A549 treated with AZD2906 at 1 μM for 4 hours (cell line): Measurements from ENCODE around the gene ABCC10. TPM values are rescaled to one million over a fixed set of nuclear protein-coding genes. Genes with fewer than 3 reads are reported as not detected.

Experiments used
- total RNA-seq: library from RNA; stranded (reverse); fragments of 200-300 nt; extraction: Qiagen RNA extraction; gene quantifications from 5 replicates; pipeline ENCODE4 v1.2.3, GENCODE V29; 2022

Gene ABCC10, protein sequence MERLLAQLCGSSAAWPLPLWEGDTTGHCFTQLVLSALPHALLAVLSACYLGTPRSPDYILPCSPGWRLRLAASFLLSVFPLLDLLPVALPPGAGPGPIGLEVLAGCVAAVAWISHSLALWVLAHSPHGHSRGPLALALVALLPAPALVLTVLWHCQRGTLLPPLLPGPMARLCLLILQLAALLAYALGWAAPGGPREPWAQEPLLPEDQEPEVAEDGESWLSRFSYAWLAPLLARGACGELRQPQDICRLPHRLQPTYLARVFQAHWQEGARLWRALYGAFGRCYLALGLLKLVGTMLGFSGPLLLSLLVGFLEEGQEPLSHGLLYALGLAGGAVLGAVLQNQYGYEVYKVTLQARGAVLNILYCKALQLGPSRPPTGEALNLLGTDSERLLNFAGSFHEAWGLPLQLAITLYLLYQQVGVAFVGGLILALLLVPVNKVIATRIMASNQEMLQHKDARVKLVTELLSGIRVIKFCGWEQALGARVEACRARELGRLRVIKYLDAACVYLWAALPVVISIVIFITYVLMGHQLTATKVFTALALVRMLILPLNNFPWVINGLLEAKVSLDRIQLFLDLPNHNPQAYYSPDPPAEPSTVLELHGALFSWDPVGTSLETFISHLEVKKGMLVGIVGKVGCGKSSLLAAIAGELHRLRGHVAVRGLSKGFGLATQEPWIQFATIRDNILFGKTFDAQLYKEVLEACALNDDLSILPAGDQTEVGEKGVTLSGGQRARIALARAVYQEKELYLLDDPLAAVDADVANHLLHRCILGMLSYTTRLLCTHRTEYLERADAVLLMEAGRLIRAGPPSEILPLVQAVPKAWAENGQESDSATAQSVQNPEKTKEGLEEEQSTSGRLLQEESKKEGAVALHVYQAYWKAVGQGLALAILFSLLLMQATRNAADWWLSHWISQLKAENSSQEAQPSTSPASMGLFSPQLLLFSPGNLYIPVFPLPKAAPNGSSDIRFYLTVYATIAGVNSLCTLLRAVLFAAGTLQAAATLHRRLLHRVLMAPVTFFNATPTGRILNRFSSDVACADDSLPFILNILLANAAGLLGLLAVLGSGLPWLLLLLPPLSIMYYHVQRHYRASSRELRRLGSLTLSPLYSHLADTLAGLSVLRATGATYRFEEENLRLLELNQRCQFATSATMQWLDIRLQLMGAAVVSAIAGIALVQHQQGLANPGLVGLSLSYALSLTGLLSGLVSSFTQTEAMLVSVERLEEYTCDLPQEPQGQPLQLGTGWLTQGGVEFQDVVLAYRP (N-terminal part only)
- 6.0 to 11.5 TPM (median 9.5 TPM) in 5 replicates for total RNA-seq

DNA sequence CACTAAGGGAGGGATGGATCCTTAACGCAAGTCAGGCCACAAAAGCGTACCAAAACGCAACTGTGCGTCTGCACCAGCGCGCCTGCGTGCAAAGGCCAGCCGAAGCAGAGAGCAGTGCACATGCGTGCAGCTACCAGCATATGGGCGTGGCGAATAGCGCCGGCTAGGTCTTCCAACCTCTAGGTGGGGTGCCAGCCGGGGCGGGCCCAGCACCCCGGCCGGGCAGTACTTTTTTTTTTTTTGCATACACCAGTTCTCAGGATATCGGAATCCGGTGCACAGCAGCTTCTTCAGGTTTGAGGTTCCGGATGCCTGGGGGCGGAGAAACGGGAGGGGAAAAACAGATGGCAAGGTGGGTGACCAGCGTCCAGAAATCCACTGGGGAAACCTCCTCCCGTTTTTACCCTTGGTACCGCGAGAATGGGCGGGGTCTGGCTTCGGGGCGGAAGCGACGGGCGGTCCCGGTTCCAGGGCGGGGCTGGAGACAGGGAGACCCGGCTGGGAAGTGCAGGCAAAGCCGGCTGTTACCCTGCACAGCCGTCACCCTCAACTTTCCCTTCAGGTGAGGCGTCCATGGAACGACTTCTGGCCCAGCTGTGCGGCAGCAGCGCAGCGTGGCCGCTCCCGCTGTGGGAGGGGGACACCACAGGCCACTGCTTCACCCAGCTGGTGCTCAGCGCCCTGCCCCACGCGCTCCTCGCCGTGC lies at the start of gene ABCC10:
Gene ABCC10, plus strand, starts transcription at position 136 of the 706 bp plus-strand sequence. Its CDS starts 438 bp downstream, at position 574.

GRCh38 chr6:43455531-43456428 lies 28.4 kb downstream of the ABCC10 start, which contains the start of gene DLK2:
TSS of gene DLK2 (minus strand) at chr6:43455548. CDS start at chr6:43454825, 723 bp downstream.

DNA sequence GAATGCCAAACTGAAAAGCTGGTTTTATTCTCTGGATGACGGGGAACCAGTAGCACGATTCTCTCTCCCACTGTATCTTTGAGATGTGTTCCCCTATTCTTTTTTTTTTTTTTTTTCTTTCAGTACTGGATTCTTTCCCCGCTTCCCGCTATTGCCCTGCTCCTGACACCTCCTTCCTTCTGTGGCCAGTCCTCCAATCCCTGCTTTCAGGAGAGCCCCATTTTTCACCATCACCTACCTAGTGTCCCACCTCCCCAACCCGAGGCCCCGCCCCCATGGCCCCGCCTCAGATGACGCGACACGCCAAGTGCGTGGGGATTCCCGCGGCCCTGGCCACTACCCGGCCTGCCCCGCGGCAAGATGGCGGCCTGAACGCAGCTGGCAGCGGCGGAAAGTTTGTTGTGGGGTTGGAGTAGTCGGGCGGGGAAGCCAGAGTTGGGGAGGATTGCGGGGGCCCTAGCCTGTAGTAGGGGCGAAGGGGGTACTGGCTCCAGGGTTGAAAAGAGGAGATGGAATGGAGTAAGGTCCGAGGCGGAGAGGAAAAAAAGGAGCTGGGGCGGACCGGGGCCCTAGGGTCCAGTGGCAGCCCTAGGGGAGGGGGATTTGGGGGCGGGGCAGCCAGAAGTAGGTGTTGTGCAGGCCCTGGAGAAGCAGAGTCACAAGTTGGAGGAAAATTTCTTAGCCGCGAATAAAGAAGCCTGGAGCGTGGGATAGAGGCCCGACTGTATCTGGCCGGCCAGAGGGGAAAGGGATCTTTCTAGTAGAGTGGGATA lies 50.1 kb downstream of the ABCC10 start, which contains the start of gene TJAP1:
Gene TJAP1, plus strand, starts transcription at position 336 of the 773 bp plus-strand sequence. CDS start 21,432 bp downstream, outside the sequence.

Other genes with a start within 250 kb of the ABCC10 start
- gene CUL9, start 245.3 kb upstream of the ABCC10 start, total RNA-seq, result 5.8 to 9.8 TPM (median 8.5 TPM) in 5 replicates
- 77.7 to 112 TPM (median 101 TPM) in 5 replicates for gene DNPH1, start 198.1 kb upstream of the ABCC10 start, total RNA-seq
- gene TTBK1, start 184.1 kb upstream of the ABCC10 start, total RNA-seq, result 0.03 to 0.06 TPM (median 0.03 TPM) in 5 replicates
- not detected in 5 replicates for gene SLC22A7, start 129.3 kb upstream of the ABCC10 start, total RNA-seq
- gene CRIP3, start 118.7 kb upstream of the ABCC10 start, total RNA-seq, result 0.27 to 0.62 TPM (median 0.37 TPM) in 5 replicates
- gene ZNF318, start 57.9 kb upstream of the ABCC10 start, total RNA-seq, result 3.9 to 5.4 TPM (median 4.7 TPM) in 5 replicates
- gene DLK2, start 28.0 kb downstream of the ABCC10 start, total RNA-seq, result 5.6 to 9.0 TPM (median 8.9 TPM) in 5 replicates
- gene TJAP1, start 50.0 kb downstream of the ABCC10 start, total RNA-seq, result 15.3 to 19.5 TPM (median 17.9 TPM) in 5 replicates
- gene LRRC73, start 82.8 kb downstream of the ABCC10 start, total RNA-seq, result 0.48 to 1.2 TPM (median 1.1 TPM) in 5 replicates
- 67.8 to 70.6 TPM (median 69.1 TPM) in 5 replicates for gene YIPF3, start 89.4 kb downstream of the ABCC10 start, total RNA-seq
- gene POLR1C, start 89.5 kb downstream of the ABCC10 start, total RNA-seq, result 43.3 to 56.9 TPM (median 44.6 TPM) in 5 replicates
- gene XPO5, start 148.5 kb downstream of the ABCC10 start, total RNA-seq, result 23.5 to 28.5 TPM (median 26.2 TPM) in 5 replicates
- gene POLH, start 148.6 kb downstream of the ABCC10 start, total RNA-seq, result 8.1 to 10.2 TPM (median 8.4 TPM) in 5 replicates
- gene GTPBP2, start 201.7 kb downstream of the ABCC10 start, total RNA-seq, result 15.4 to 19.6 TPM (median 17.6 TPM) in 5 replicates
- gene MAD2L1BP, start 208.3 kb downstream of the ABCC10 start, total RNA-seq, result 34.3 to 36.8 TPM (median 35.9 TPM) in 5 replicates
- 0.15 to 0.27 TPM (median 0.17 TPM) in 5 replicates for gene RSPH9, start 217.5 kb downstream of the ABCC10 start, total RNA-seq